GM12878 (cell line): ENCODE data around the gene UBAC2. TPM values are rescaled to one million over a fixed set of nuclear protein-coding genes. Genes with fewer than 3 reads are reported as not detected.

Experiments used
- ATAC-seq: fragments of 200-7000 bp; cut with Tn5 transposase; 3 replicates; pipeline ENCODE4 v1.9.1; 2020; ENCODE audit warnings: mild to moderate bottlenecking, moderate library complexity
- BruUV-seq: library from RNA; stranded (reverse); fragments of 400-500 nt; replicated peaks from 2 replicates; lab custom pipeline; 2021; lab: Mats Ljungman, UMichigan
- CTCF ChIA-PET: fragments of 300-600 bp; sonication (Branson Sonifier 250); formaldehyde crosslinking; extraction: SDS; loops from one replicate; lab custom pipeline; 2021; ENCODE audit warnings: inconsistent platforms; lab: Yijun Ruan, JAX
- POLR2A ChIA-PET: fragments of 350-600 bp; formaldehyde crosslinking; extraction: SDS; loops from one replicate; lab custom pipeline; 2021; ENCODE audit warnings: inconsistent platforms; lab: Charles Lee
- RAD21 ChIA-PET: fragments of 300-600 bp; sonication (Branson Sonifier 250); formaldehyde crosslinking; loops from one replicate; lab custom pipeline; 2023; ENCODE audit warnings: antibody characterized with exemption; ENCODE audit not compliant: unreplicated experiment; lab: Charles Lee
- SMC1A ChIA-PET: fragments of 300-600 bp; sonication (Branson Sonifier 250); formaldehyde crosslinking; loops from one replicate; lab custom pipeline; 2023; ENCODE audit not compliant: unreplicated experiment, uncharacterized antibody; lab: Charles Lee
- DNase-seq: peaks from one replicate; pipeline ENCODE4 v3.0.0-alpha.2; 2011; ENCODE audit warnings: low read depth, low spot score
- FAIRE-seq: peaks from 3 replicates; lab custom pipeline; 2011; peaks lifted over from hg19 to GRCh38; lab: Jason Lieb, UNC
- H2AFZ ChIP-seq: 2 replicates; pipeline ENCODE4 v1.6.0; 2011; ENCODE audit warnings: low read depth, low read length, control low read depth; ENCODE audit not compliant: control insufficient read depth
- H3K27ac ChIP-seq: 2 replicates; pipeline ENCODE4 v1.5.1; 2011; ENCODE audit warnings: control low read depth; ENCODE audit not compliant: control insufficient read depth, insufficient read depth
- H3K27me3 ChIP-seq, 2 experiments: replicated peaks in 1 of 2; 2 replicates each; pipeline versions ENCODE4 v1.6.0 to v1.6.1; 2011; ENCODE audit warnings: low read length in 1 of 2; ENCODE audit not compliant: control insufficient read depth in 2 of 2, insufficient read depth in 2 of 2
- H3K36me3 ChIP-seq, 2 experiments: 2 replicates each; pipeline ENCODE4 v1.5.1; 2011; ENCODE audit warnings: low read length in 1 of 2; ENCODE audit not compliant: control insufficient read depth in 2 of 2, insufficient read depth in 2 of 2
- H3K4me1 ChIP-seq: 2 replicates; pipeline ENCODE4 v1.6.1; 2011; ENCODE audit warnings: mild to moderate bottlenecking, low read length, moderate library complexity, mixed read lengths; ENCODE audit not compliant: control insufficient read depth, insufficient read depth
- H3K4me2 ChIP-seq: 2 replicates; pipeline ENCODE4 v1.6.0; 2011; ENCODE audit warnings: control low read depth; ENCODE audit not compliant: control insufficient read depth, insufficient read depth
- H3K4me3 ChIP-seq: fragments of 200-600 bp; sonication (generic); 2 replicates; pipeline ENCODE4 v1.5.1; 2016
- H3K79me2 ChIP-seq: 2 replicates; pipeline ENCODE4 v1.6.0; 2011; ENCODE audit warnings: low read length; ENCODE audit not compliant: control insufficient read depth, insufficient read depth
- H3K9ac ChIP-seq: 2 replicates; pipeline ENCODE4 v1.8.0; 2011; ENCODE audit warnings: low read length, control low read depth, mixed read lengths; ENCODE audit not compliant: control insufficient read depth, insufficient read depth
- H3K9me3 ChIP-seq: replicated peaks from 3 replicates; pipeline ENCODE4 v1.5.1; 2011; ENCODE audit warnings: mild to moderate bottlenecking, low read length; ENCODE audit not compliant: control insufficient read depth, insufficient read depth
- H4K20me1 ChIP-seq: 2 replicates; pipeline ENCODE4 v1.6.0; 2011; ENCODE audit not compliant: control insufficient read depth, insufficient read depth
- ATF7 ChIP-seq: fragments of 450-650 bp; IDR thresholded peaks from 2 replicates; pipeline ENCODE4 v1.6.1; 2016; ENCODE audit warnings: low read depth, mild to moderate bottlenecking
- BCL11A ChIP-seq: IDR thresholded peaks from 2 replicates; pipeline ENCODE4 v1.6.1; 2011; ENCODE audit warnings: low read depth, low read length
- CUX1 ChIP-seq: IDR thresholded peaks from 2 replicates; pipeline ENCODE4 v1.6.1; 2012; ENCODE audit warnings: improper control_type of control experiment, low read depth, low read length; ENCODE audit not compliant: insufficient replicate concordance
- DPF2 ChIP-seq: fragments of 450-650 bp; IDR thresholded peaks from 2 replicates; pipeline ENCODE4 v1.6.1; 2017; ENCODE audit warnings: mild to moderate bottlenecking
- EP300 ChIP-seq, 2 experiments: fragments of 150-350 bp in 1 of 2; IDR thresholded peaks; 2 replicates each; pipeline ENCODE4 v1.6.1; 2011 to 2012; ENCODE audit warnings: low read depth in 2 of 2, low read length in 2 of 2, borderline replicate concordance in 1 of 2, improper control_type of control experiment in 1 of 2, inconsistent platforms in 1 of 2; ENCODE audit not compliant: control insufficient read depth in 1 of 2
- RCOR1 ChIP-seq: conservative IDR thresholded peaks from 2 replicates; pipeline ENCODE4 v1.6.1; 2012; ENCODE audit warnings: low read depth, low read length, improper control_type of control experiment
- RELB ChIP-seq: fragments of 450-650 bp; IDR thresholded peaks from 2 replicates; pipeline ENCODE4 v1.6.1; 2017; ENCODE audit warnings: low read depth, mild to moderate bottlenecking, moderate library complexity
- RUNX3 ChIP-seq: IDR thresholded peaks from 2 replicates; pipeline ENCODE4 v1.6.1; 2012; ENCODE audit warnings: low read length, inconsistent platforms
- SIN3A ChIP-seq: IDR thresholded peaks from 2 replicates; pipeline ENCODE4 v1.6.1; 2012; ENCODE audit warnings: low read depth, low read length, improper control_type of control experiment
- SP1 ChIP-seq: IDR thresholded peaks from one replicate; pipeline ENCODE4 v1.6.1; 2011; ENCODE audit warnings: low read depth, low read length
- SPI1 ChIP-seq: IDR thresholded peaks from 2 replicates; pipeline ENCODE4 v1.6.1; 2011; ENCODE audit warnings: low read depth, mild to moderate bottlenecking, low read length, moderate library complexity, borderline replicate concordance; ENCODE audit not compliant: insufficient read depth
- YBX1 ChIP-seq: fragments of 450-650 bp; IDR thresholded peaks from 2 replicates; pipeline ENCODE4 v1.6.1; 2016; ENCODE audit warnings: antibody characterized with exemption
- ZBTB40 ChIP-seq: fragments of 450-650 bp; IDR thresholded peaks from 2 replicates; pipeline ENCODE4 v1.6.1; 2016; ENCODE audit warnings: mild to moderate bottlenecking, moderate library complexity, borderline replicate concordance
- WGBS: methylation state at CpG from one replicate; pipeline ENCODE4 v1.1.6; 2016; ENCODE audit warnings: low lambda C conversion rate; ENCODE audit not compliant: insufficient replicate concordance, insufficient coverage; ENCODE audit errors: missing lambda C conversion rate; 5-methylcytosine and 5-hydroxymethylcytosine counted together
- in situ Hi-C: fragments of 300-500 bp; cut with MboI; formaldehyde crosslinking; loops from 9 replicates; pipeline ENCODE4 v1.14.3; 2018; ENCODE audit warnings: mixed read lengths
- intact Hi-C: fragments of 100-400 bp; cut with micrococcal nuclease; formaldehyde crosslinking; loops from one replicate; pipeline ENCODE4 v1.14.2; 2022; ENCODE audit not compliant: unreplicated experiment
- polyA plus RNA-seq, 11 experiments: library from polyadenylated mRNA; depleted of rRNA in 4 of 11; unstranded in 6 of 11; stranded (reverse) in 5 of 11; fragments of >200 nt; fragmentation: Nextera tagmentation in 4 of 11; fragmentation: Illumina TruSeq in 1 of 11; extraction: Ambion mirVana in 4 of 11; extraction: Trizol in 1 of 11; gene quantifications; 1 replicate in 1 of 11; 2 replicates in 10 of 11; pipeline versions ENCODE4 v1.2.1 to v1.2.3, GENCODE V29; 2011 to 2016; ENCODE audit warnings: inconsistent platforms in 2 of 11, missing spikeins in 2 of 11, low read depth in 1 of 11
- total RNA-seq, 4 experiments: library from RNA; depleted of rRNA in 3 of 4; stranded (reverse); fragments of >200 nt in 3 of 4; fragmentation: Illumina TruSeq in 1 of 4; extraction: Trizol in 1 of 4; gene quantifications; 2 replicates each; pipeline versions ENCODE4 v1.2.1 to v1.2.3, GENCODE V29; 2013 to 2021

Gene UBAC2
- total and polyA plus RNA-seq, 10 of the 15 experiments (the other 5 are each of a cell fraction or from before 2014, with no cell fraction given), result 3.0 to 54.6 (median 17.4) TPM

GRCh38 chr13:99278200-99278599, 77.5 kb downstream of the UBAC2 start:
- ChIA-PET RAD21 (interaction anchor here (0.7 to 1.4 kb wide), 2 partner anchors 8 to 12 kb away, joined by 5 read pairs; no protein-coding TSS in a partner anchor), SMC1A (interaction anchor here (1.0 to 8.5 kb wide), 8 partner anchors 8 to 110 kb away, joined by 3 to 132 read pairs (median 7); no protein-coding TSS in a partner anchor), CTCF (interaction anchor here (0.9 to 2.0 kb wide), 4 partner anchors 8 to 109 kb away, joined by 4 to 14 read pairs (median 4); no protein-coding TSS in a partner anchor), POLR2A (no interaction called here)
- WGBS, result 89% methylated on average over 5 of the region's 5 CpGs
- Histone ChIP-seq H3K27me3 (no peaks in the 10 kb centered on the region), H3K9me3 (peaks cover 2% of the 10 kb centered on the region; the same call in 1 of the 3 replicates), H2AFZ (no peak overlapping the region), H3K4me3 (no peak overlapping the region), H4K20me1 (no peaks in the 10 kb centered on the region), H3K27ac (no peak overlapping the region), H3K4me1 (peaks cover 46% of the 10 kb centered on the region), H3K4me2 (no peak overlapping the region), H3K9ac (no peak overlapping the region), H3K36me3 (no peaks in the 10 kb centered on the region; a peak in 2 of 4 replicates), H3K79me2 (peaks cover 8% of the 10 kb centered on the region)
- ATAC-seq (peak; percentile 4; the same call in 1 of the 3 replicates), DNase-seq (no peak), FAIRE-seq (no peak)
- in situ Hi-C loops, result no loop called here
- intact Hi-C loops, result no loop called here
- BruUV-seq, result no TSS peak
- TF ChIP-seq DPF2 (no peak), ATF7 (no peak), SIN3A (no peak), ZBTB40 (no peak), RUNX3 (peak; percentile 48), BCL11A (no peak), EP300 (IDR thresholded peaks at IDR 0.05; ENCODE audit: borderline replicate concordance in 1 of 2, control insufficient read depth in 1 of 2, low read depth in 2 of 2, low read length in 2 of 2) (0 out of 4 replicates have a peak, but pooled peaks of 1 of the 2 experiments have one; percentile 20), CUX1 (no peak), RELB (no peak), YBX1 (no peak), SPI1 (peak; percentile 62; the same call in 1 of the 2 replicates), SP1 (no peak), RCOR1 (no peak)
